GM18505 (cell line): ENCODE measurements around the gene SMAD3.

Experiments used
- ATAC-seq: cut with Tn5 transposase; IDR thresholded peaks from one replicate; pipeline ENCODE4 v1.9.1; 2021; ENCODE audit not compliant: unreplicated experiment
- POLR2A ChIP-seq: IDR thresholded peaks from 4 replicates; pipeline ENCODE4 v1.6.1; 2011; ENCODE audit warnings: borderline replicate concordance; ENCODE audit not compliant: insufficient read depth, insufficient read length; ENCODE audit errors: extremely low read depth

Gene SMAD3

DNA sequence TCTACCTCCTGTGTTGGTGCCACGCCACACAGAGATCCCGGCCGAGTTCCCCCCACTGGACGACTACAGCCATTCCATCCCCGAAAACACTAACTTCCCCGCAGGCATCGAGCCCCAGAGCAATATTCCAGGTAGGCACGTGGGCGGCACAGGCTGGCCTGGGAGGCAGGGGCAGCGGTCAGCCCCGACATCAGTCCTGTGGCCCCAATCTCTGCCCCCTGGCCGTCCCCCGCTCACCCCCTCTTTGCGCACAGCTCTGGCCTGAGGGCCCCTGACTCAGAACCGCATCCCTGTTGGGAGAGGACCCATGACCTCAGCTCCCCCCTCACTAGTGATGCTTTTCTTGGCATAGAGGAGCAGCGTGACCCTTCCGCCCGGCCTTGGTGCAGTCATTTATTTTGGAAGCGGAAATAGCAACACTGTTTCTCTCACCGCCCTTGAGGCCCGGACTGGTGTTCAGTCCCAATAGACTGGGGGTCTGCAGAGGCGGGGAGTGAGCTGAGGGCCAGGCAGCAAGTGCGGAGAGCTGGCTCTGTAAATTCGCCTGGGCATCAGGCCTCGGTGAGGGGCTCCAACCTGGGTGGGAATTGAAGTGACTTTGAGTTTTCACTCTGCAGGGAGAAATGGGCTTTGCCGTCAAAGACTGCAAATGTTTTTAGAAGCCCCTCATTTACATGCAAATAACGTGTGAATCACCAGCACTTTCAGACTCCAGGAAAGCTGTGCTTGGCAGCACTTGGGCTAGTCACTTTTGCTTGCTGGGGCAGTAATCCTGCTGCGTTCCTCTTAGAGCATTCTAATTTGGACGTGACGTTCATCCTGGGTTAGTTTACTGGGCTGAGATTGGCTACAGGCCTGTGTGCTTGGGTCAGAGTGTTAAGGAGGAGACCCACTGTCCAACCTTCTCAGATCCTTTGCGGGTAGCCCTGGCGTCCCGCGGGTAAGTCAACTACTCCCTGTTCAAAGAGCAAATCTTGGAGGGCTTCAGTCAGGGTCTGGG, 100.2 kb downstream of the SMAD3 start:
- ATAC-seq: no peak

GRCh38 chr15:67166280-67167009, 101.0 kb downstream of the SMAD3 start:
- no peak for TF ChIP-seq POLR2A

More for the DNA sequence above, 100.2 kb downstream of the SMAD3 start:
- no peak for TF ChIP-seq POLR2A

GRCh38 chr15:67167091-67167490, 101.7 kb downstream of the SMAD3 start:
- no peak for TF ChIP-seq POLR2A
- ATAC-seq: no peak

More at GRCh38 chr15:67166280-67167009, 101.0 kb downstream of the SMAD3 start:
- no peak for ATAC-seq

GRCh38 chr15:67168694-67169093, 103.3 kb downstream of the SMAD3 start:
- no peak for TF ChIP-seq POLR2A
- ATAC-seq: no peak

DNA sequence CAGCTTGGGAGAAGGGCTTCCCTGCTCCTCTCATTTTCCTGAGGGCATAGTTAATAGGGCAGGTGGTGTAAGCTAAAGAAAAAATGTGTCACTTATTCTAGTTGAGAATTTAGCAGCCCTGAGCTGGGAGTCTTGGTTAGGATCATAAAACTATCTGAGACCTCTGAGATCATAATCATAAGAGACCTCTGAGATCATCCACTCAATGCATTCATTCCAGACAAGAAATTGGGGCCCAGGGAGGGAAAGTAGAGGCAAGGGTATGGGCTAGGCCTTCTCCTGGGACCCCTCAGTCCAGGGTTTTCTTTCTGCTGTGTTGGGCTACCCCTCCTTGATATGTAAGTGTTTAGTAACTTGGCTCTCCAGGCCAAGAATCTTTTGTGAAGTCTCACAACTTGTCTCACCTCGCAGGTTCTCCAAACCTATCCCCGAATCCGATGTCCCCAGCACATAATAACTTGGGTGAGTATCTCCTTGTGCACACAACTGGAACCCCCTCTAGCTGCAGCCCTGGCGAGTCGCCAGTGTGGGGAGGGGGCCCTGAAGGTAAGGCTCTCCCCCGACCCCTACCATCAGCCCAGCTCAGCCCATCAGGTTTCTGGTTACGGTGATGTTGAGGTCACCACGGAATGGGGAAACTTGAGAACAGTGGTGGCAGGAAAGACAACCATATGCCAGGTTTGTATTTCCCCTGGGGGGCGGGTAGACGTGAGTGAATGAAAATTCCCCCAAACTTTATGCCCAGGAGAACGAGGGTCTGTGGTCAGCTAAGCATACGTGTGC, 104.9 kb downstream of the SMAD3 start:
- no peak for TF ChIP-seq POLR2A
- no peak for ATAC-seq

GRCh38 chr15:67171471-67171870, 106.1 kb downstream of the SMAD3 start:
- ATAC-seq: no peak
- no peak for TF ChIP-seq POLR2A

DNA sequence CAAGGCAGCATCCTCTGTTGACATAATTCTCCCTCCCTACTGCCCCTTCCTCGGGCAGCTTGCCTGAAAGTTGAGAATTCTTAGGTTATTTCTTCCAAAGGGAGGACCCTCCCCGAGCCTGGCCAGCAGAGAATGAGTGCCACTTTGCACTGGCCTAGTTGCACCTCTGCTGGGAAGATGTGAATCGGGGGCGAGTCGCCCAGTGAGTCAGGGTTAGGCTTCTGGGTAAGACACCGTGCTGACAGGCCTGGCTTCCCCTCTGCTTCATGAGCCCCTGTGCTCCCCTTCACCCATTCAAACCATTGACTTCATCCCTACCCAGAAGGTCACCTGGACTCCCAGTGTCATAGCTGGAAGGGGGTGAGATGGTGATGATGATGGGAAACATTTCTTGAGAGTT, 106.8 kb downstream of the SMAD3 start:
- TF ChIP-seq POLR2A: no peak
- no peak for ATAC-seq

- TF ChIP-seq POLR2A: no peak
- no peak for ATAC-seq
Observed at GRCh38 chr15:67173005-67173404, 107.6 kb downstream of the SMAD3 start.

- ATAC-seq: no peak
- TF ChIP-seq POLR2A: no peak
Observed at GRCh38 chr15:67173786-67174185, 108.4 kb downstream of the SMAD3 start.

GRCh38 chr15:67174446-67174845, 109.0 kb downstream of the SMAD3 start:
- no peak for ATAC-seq
- no peak for TF ChIP-seq POLR2A

DNA sequence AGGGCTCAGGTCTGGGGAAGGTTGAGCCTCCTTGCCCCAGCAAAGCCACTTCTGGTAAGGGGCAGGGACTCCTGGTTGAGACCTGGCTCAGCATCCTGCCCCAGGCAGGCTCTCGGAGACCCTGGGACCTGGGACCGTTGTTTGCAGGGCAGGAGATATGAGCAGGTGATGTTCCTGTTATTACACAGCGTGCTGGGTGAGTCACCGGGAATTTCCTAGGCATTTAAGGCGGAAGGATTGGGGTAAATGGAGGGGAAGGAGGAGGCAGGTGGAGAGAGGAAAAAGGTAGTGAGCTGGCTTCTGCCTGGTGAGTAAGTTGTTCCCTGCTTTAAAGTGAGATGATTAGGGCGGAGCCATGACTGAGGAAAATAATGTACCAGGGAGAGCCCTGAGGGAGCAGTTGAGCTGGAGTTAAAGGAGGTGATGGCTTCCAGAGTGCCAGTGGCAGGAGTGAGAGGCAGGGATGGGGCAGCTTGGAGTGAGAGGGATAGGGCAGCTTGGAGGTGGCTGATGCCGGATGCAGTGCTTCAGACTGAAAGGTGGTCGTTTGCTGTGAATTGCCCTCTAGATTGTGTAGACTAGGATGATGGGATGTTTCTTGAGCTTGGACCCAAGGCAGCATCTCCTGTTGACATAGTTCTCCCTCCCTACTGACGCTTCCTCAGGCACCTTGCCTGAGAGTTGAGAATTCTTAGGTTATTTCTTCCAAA, 109.6 kb downstream of the SMAD3 start:
- ATAC-seq: no peak
- no peak for TF ChIP-seq POLR2A

DNA sequence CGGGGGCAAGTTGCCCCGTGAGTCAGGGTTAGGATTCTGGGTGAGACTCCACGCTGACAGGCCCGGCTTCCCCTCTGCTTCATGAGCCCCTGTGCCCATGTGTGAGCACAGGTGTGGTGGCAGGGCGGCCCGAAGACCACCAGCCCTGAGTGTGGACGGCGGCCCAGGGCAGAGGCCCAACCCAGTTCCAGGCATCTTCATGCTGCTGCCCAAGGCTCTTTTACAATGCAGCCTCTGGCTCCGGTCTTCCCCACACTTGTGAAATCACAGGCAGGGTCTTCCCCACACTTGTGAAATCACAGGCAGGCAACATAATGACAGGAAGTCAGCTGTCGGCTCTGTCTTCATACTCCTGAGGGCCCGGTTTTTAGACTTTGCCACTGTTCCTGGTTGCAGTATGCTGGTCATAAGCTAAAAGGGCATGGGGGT, 110.3 kb downstream of the SMAD3 start:
- TF ChIP-seq POLR2A: no peak
- ATAC-seq: no peak
